A673 (cell line): Measurements from ENCODE around the gene LAD1. TPM values are rescaled to one million over a fixed set of nuclear protein-coding genes. Genes with fewer than 3 reads are reported as not detected.

Experiments
- BruUV-seq: library from RNA; stranded (reverse); fragments of 400-500 nt; replicated peaks from 2 replicates; lab custom pipeline; 2021; lab: Mats Ljungman, UMichigan
- CTCF ChIA-PET: fragments of 300-600 bp; sonication (Branson Sonifier 250); formaldehyde crosslinking; loops from one replicate; lab custom pipeline; 2022; ENCODE audit warnings: antibody characterized with exemption; lab: Charles Lee
- POLR2A ChIA-PET: fragments of 300-600 bp; sonication (Branson Sonifier 250); formaldehyde crosslinking; loops from one replicate; lab custom pipeline; 2022; ENCODE audit warnings: antibody characterized with exemption; ENCODE audit not compliant: low non-redundant PET; lab: Charles Lee
- DNase-seq: peaks from one replicate; pipeline ENCODE4 v3.0.0-alpha.2; 2015; ENCODE audit warnings: low spot score
- H3K27ac ChIP-seq: fragments of 200-600 bp; sonication (generic); 2 replicates; pipeline ENCODE4 v1.5.1; 2016; ENCODE audit warnings: mixed run types, low read depth, mild to moderate bottlenecking, mixed read lengths, antibody characterized with exemption, low read length; ENCODE audit not compliant: poor library complexity, severe bottlenecking
- H3K27me3 ChIP-seq: fragments of 200-600 bp; sonication (generic); replicated peaks from 2 replicates; pipeline ENCODE4 v1.6.1; 2017; ENCODE audit warnings: mixed run types, low read depth, mild to moderate bottlenecking, mixed read lengths, antibody characterized with exemption, low read length; ENCODE audit not compliant: insufficient read depth, poor library complexity
- H3K36me3 ChIP-seq: fragments of 200-600 bp; sonication (generic); 2 replicates; pipeline ENCODE4 v1.6.1; 2016; ENCODE audit warnings: mixed run types, mild to moderate bottlenecking, mixed read lengths, antibody characterized with exemption, low read length; ENCODE audit not compliant: insufficient read depth, poor library complexity, severe bottlenecking
- H3K4me1 ChIP-seq: fragments of 200-600 bp; sonication (generic); 2 replicates; pipeline ENCODE4 v1.6.1; 2017; ENCODE audit warnings: mixed run types, mild to moderate bottlenecking, mixed read lengths, antibody characterized with exemption, low read length; ENCODE audit not compliant: insufficient read depth, poor library complexity, severe bottlenecking
- H3K4me3 ChIP-seq: fragments of 200-600 bp; sonication (generic); 2 replicates; pipeline ENCODE4 v1.5.1; 2016; ENCODE audit warnings: low read depth, mixed run types, mild to moderate bottlenecking, mixed read lengths, low read length; ENCODE audit not compliant: poor library complexity, severe bottlenecking
- H3K9me3 ChIP-seq: fragments of 200-600 bp; sonication (generic); 2 replicates; pipeline ENCODE4 v1.6.1; 2016; ENCODE audit warnings: mixed run types, low read depth, mild to moderate bottlenecking, mixed read lengths, antibody characterized with exemption, low read length; ENCODE audit not compliant: poor library complexity, severe bottlenecking
- CTCF ChIP-seq: fragments of 300-800, 200-600 bp; sonication (generic); conservative IDR thresholded peaks from 2 replicates; pipeline ENCODE4 v1.5.1; 2017; ENCODE audit warnings: low read depth, mild to moderate bottlenecking, antibody characterized with exemption, low read length, moderate library complexity, mixed read lengths
- EZH2 ChIP-seq: fragments of 200-600 bp; sonication (generic); IDR thresholded peaks from 2 replicates; pipeline ENCODE4 v1.6.1; 2017; ENCODE audit warnings: borderline replicate concordance, low read depth, mild to moderate bottlenecking, mixed read lengths, antibody characterized with exemption, low read length; ENCODE audit not compliant: poor library complexity, severe bottlenecking
- intact Hi-C: fragments of 100-400 bp; cut with micrococcal nuclease; formaldehyde crosslinking; loops from one replicate; pipeline ENCODE4 v1.10.0; 2022; ENCODE audit not compliant: unreplicated experiment
- total RNA-seq: library from RNA; stranded (reverse); gene quantifications from 2 replicates; pipeline ENCODE4 v1.2.3, GENCODE V29; 2021

Gene LAD1
- total RNA-seq, 1 experiment from 2014 or later = not detected

- Histone ChIP-seq H3K9me3 (no peaks in the 10 kb centered on the region), H3K36me3 (no peaks in the 10 kb centered on the region), H3K4me3 (no peak overlapping the region), H3K27me3 (peaks cover 8% of the 10 kb centered on the region), H3K27ac (no peak overlapping the region), H3K4me1 (no peaks in the 10 kb centered on the region)
- intact Hi-C loops = no loop called here
- TF ChIP-seq EZH2 (no peak), CTCF (no peak)
- POLR2A ChIA-PET = no interaction called here
- no TSS peak for BruUV-seq
- no peak for DNase-seq
- CTCF ChIA-PET = no interaction called here
Measured at GRCh38 chr1:201404055-201404454, 4.9 kb upstream of the LAD1 start.

GRCh38 chr1:201403359-201403758 lies 4.2 kb upstream of the LAD1 start:
- no TSS peak for BruUV-seq
- CTCF ChIA-PET = no interaction called here
- DNase-seq = no peak

GRCh38 chr1:201401700-201402099 lies 2.6 kb upstream of the LAD1 start:
- Histone ChIP-seq H3K36me3 (no peaks in the 10 kb centered on the region), H3K4me1 (no peaks in the 10 kb centered on the region), H3K9me3 (no peaks in the 10 kb centered on the region), H3K4me3 (no peak overlapping the region), H3K27me3 (peaks cover 16% of the 10 kb centered on the region), H3K27ac (no peak overlapping the region)
- intact Hi-C loops = no loop called here
- CTCF ChIA-PET = no interaction called here
- BruUV-seq = no TSS peak
- DNase-seq = no peak
- POLR2A ChIA-PET = no interaction called here
- TF ChIP-seq EZH2 (no peak), CTCF (no peak)

More at GRCh38 chr1:201403359-201403758, 4.2 kb upstream of the LAD1 start:
- TF ChIP-seq CTCF (no peak), EZH2 (no peak)
- Histone ChIP-seq H3K27me3 (peaks cover 15% of the 10 kb centered on the region), H3K4me1 (no peaks in the 10 kb centered on the region), H3K9me3 (no peaks in the 10 kb centered on the region), H3K27ac (no peak overlapping the region), H3K4me3 (no peak overlapping the region), H3K36me3 (no peaks in the 10 kb centered on the region)
- POLR2A ChIA-PET = interaction anchor here (0.7 kb wide), 1 partner anchor 101 kb away, joined by 3 read pairs; no protein-coding TSS in a partner anchor
- intact Hi-C loops = no loop called here
